IMR-90 (cell line): ENCODE results near the gene FBXW12. TPM values are rescaled to one million over a fixed set of nuclear protein-coding genes. Genes with fewer than 3 reads are reported as not detected.

Source experiments
- ATAC-seq: fragments of 200-7000 bp; cut with Tn5 transposase; 2 replicates; pipeline ENCODE4 v1.9.1; 2020; ENCODE audit warnings: low read depth, mild to moderate bottlenecking, moderate library complexity
- BruUV-seq: library from RNA; stranded (reverse); fragments of 400-500 nt; replicated peaks from 2 replicates; lab custom pipeline; 2021; lab: Mats Ljungman, UMichigan
- CTCF ChIA-PET: fragments of 300-600 bp; formaldehyde crosslinking; extraction: SDS; loops from one replicate; lab custom pipeline; 2021; ENCODE audit warnings: antibody characterized with exemption; lab: Yijun Ruan, JAX
- POLR2A ChIA-PET: fragments of 300-600 bp; sonication (Branson Sonifier 250); formaldehyde crosslinking; loops from one replicate; lab custom pipeline; 2022; ENCODE audit warnings: antibody characterized with exemption; ENCODE audit not compliant: unreplicated experiment; lab: Charles Lee
- DNase-seq: peaks from one replicate; pipeline ENCODE4 v3.0.0; 2013
- H2AFZ ChIP-seq: replicated peaks from 2 replicates; pipeline ENCODE3; 2013; ENCODE audit warnings: low read length, mild to moderate bottlenecking; ENCODE audit not compliant: poor library complexity
- H2AK5ac ChIP-seq: 2 replicates; pipeline ENCODE4 v1.6.1; 2013; ENCODE audit warnings: low read depth, low read length, inconsistent platforms
- H2AK9ac ChIP-seq: replicated peaks from 2 replicates; pipeline ENCODE3; 2013; ENCODE audit warnings: mild to moderate bottlenecking, low read depth, low read length, moderate library complexity; ENCODE audit not compliant: poor library complexity
- H2BK120ac ChIP-seq: 2 replicates; pipeline ENCODE4 v1.6.1; 2013; ENCODE audit warnings: low read depth, low read length, inconsistent platforms
- H2BK15ac ChIP-seq: 3 replicates; pipeline ENCODE4 v1.6.1; 2013; ENCODE audit warnings: low read depth, low read length, inconsistent platforms
- H2BK20ac ChIP-seq: 2 replicates; pipeline ENCODE4 v1.6.1; 2013; ENCODE audit warnings: low read depth, mild to moderate bottlenecking, inconsistent platforms, low read length, moderate library complexity
- H2BK5ac ChIP-seq: 2 replicates; pipeline ENCODE4 v1.6.1; 2013; ENCODE audit warnings: mild to moderate bottlenecking, low read depth, low read length, inconsistent platforms; ENCODE audit not compliant: poor library complexity, severe bottlenecking
- H3K14ac ChIP-seq: replicated peaks from 2 replicates; pipeline ENCODE4 v1.6.1; 2013; ENCODE audit warnings: low read depth, low read length, inconsistent platforms
- H3K18ac ChIP-seq: 2 replicates; pipeline ENCODE4 v1.6.1; 2013; ENCODE audit warnings: low read depth, low read length, control low read depth
- H3K23ac ChIP-seq: 2 replicates; pipeline ENCODE4 v1.6.1; 2013; ENCODE audit warnings: low read depth, low read length, inconsistent platforms
- H3K27ac ChIP-seq: 2 replicates; pipeline ENCODE4 v1.5.1; 2013; ENCODE audit warnings: mild to moderate bottlenecking, control low read depth, low read length; ENCODE audit not compliant: insufficient read depth
- H3K27me3 ChIP-seq: 2 replicates; pipeline ENCODE4 v1.6.1; 2013; ENCODE audit warnings: low read length; ENCODE audit not compliant: control insufficient read depth, insufficient read depth
- H3K36me3 ChIP-seq: 2 replicates; pipeline ENCODE4 v1.6.1; 2013; ENCODE audit warnings: low read length, mixed read lengths; ENCODE audit not compliant: control insufficient read depth, insufficient read depth
- H3K4ac ChIP-seq: 2 replicates; pipeline ENCODE4 v1.6.1; 2013; ENCODE audit warnings: low read depth, low read length, inconsistent platforms
- H3K4me1 ChIP-seq: 2 replicates; pipeline ENCODE4 v1.6.1; 2013; ENCODE audit warnings: low read length, mixed read lengths; ENCODE audit not compliant: control insufficient read depth, insufficient read depth
- H3K4me2 ChIP-seq: 2 replicates; pipeline ENCODE4 v1.6.1; 2013; ENCODE audit warnings: low read depth, mild to moderate bottlenecking, control low read depth, low read length, moderate library complexity
- H3K4me3 ChIP-seq: 2 replicates; pipeline ENCODE4 v1.5.1; 2013; ENCODE audit warnings: low read depth, mild to moderate bottlenecking, control low read depth, low read length, moderate library complexity; ENCODE audit not compliant: insufficient read depth
- H3K56ac ChIP-seq: 2 replicates; pipeline ENCODE4 v1.6.1; 2013; ENCODE audit warnings: low read length, inconsistent platforms; ENCODE audit not compliant: insufficient read depth; ENCODE audit errors: extremely low read depth
- H3K79me1 ChIP-seq, 2 experiments: 2 replicates each; pipeline ENCODE4 v1.6.1; 2013; ENCODE audit warnings: low read length in 2 of 2, inconsistent platforms in 1 of 2, low read depth in 1 of 2
- H3K9ac ChIP-seq: 2 replicates; pipeline ENCODE4 v1.6.1; 2013; ENCODE audit warnings: low read depth, low read length, control low read depth
- H3K9me1 ChIP-seq: 2 replicates; pipeline ENCODE4 v1.6.1; 2013; ENCODE audit warnings: low read length, inconsistent platforms; ENCODE audit not compliant: insufficient read depth
- H3K9me3 ChIP-seq: 2 replicates; pipeline ENCODE4 v1.6.1; 2013; ENCODE audit warnings: low read length; ENCODE audit not compliant: control insufficient read depth, insufficient read depth
- H4K20me1 ChIP-seq: 2 replicates; pipeline ENCODE4 v1.6.1; 2013; ENCODE audit warnings: low read length, inconsistent platforms; ENCODE audit not compliant: insufficient read depth
- H4K5ac ChIP-seq: 2 replicates; pipeline ENCODE4 v1.6.1; 2013; ENCODE audit warnings: mild to moderate bottlenecking, low read depth, low read length, control low read depth
- H4K8ac ChIP-seq, 2 experiments: 2 replicates each; pipeline ENCODE4 v1.6.1; 2013; ENCODE audit warnings: low read depth in 2 of 2, low read length in 2 of 2, control low read depth in 1 of 2, inconsistent platforms in 1 of 2
- H4K91ac ChIP-seq: 2 replicates; pipeline ENCODE4 v1.6.1; 2013; ENCODE audit warnings: low read depth, low read length, inconsistent platforms; ENCODE audit not compliant: insufficient read depth
- BHLHE40 ChIP-seq: fragments of 150-350 bp; IDR thresholded peaks from 2 replicates; pipeline ENCODE4 v1.6.1; 2016; ENCODE audit warnings: mild to moderate bottlenecking, low read depth, low read length
- CEBPB ChIP-seq: IDR thresholded peaks from 2 replicates; pipeline ENCODE4 v1.6.1; 2012; ENCODE audit warnings: low read depth, low read length, improper control_type of control experiment
- CHD1 ChIP-seq: IDR thresholded peaks from 2 replicates; pipeline ENCODE4 v1.6.1; 2012; ENCODE audit warnings: low read depth, low read length, improper control_type of control experiment
- FOS ChIP-seq: fragments of 150-350 bp; IDR thresholded peaks from 2 replicates; pipeline ENCODE4 v1.6.1; 2016; ENCODE audit warnings: low read depth, low read length
- MAFK ChIP-seq: IDR thresholded peaks from 2 replicates; pipeline ENCODE4 v1.6.1; 2012; ENCODE audit warnings: low read depth, low read length, improper control_type of control experiment
- MAZ ChIP-seq: IDR thresholded peaks from 2 replicates; pipeline ENCODE4 v1.6.1; 2012; ENCODE audit warnings: low read depth, mild to moderate bottlenecking, low read length, improper control_type of control experiment, moderate library complexity, borderline replicate concordance
- MXI1 ChIP-seq: IDR thresholded peaks from 2 replicates; pipeline ENCODE4 v1.6.1; 2012; ENCODE audit warnings: low read depth, mild to moderate bottlenecking, low read length, moderate library complexity, borderline replicate concordance
- NFE2L2 ChIP-seq: fragments of 150-350 bp; IDR thresholded peaks from 2 replicates; pipeline ENCODE4 v1.6.1; 2016; ENCODE audit warnings: low read depth, mild to moderate bottlenecking, low read length
- POLR2A ChIP-seq: IDR thresholded peaks from 2 replicates; pipeline ENCODE4 v1.6.1; 2012; ENCODE audit warnings: mild to moderate bottlenecking, low read depth, low read length
- RAD21 ChIP-seq: IDR thresholded peaks from 2 replicates; pipeline ENCODE4 v1.6.1; 2012; ENCODE audit warnings: low read length, improper control_type of control experiment
- RCOR1 ChIP-seq: IDR thresholded peaks from 2 replicates; pipeline ENCODE4 v1.6.1; 2012; ENCODE audit warnings: mild to moderate bottlenecking, low read length, improper control_type of control experiment; ENCODE audit not compliant: insufficient replicate concordance
- RFX5 ChIP-seq: IDR thresholded peaks from 2 replicates; pipeline ENCODE4 v1.8.0; 2012; ENCODE audit warnings: low read depth, mild to moderate bottlenecking, low read length, moderate library complexity
- SMC3 ChIP-seq: fragments of 150-350 bp; IDR thresholded peaks from 2 replicates; pipeline ENCODE4 v1.6.1; 2016; ENCODE audit warnings: low read depth, mild to moderate bottlenecking, antibody characterized with exemption, low read length, moderate library complexity
- WGBS, 2 experiments: methylation state at CpG; one replicate each; pipeline versions ENCODE4 v1.1.5 to v1.1.7; 2013; ENCODE audit warnings: missing lambda C conversion rate in 2 of 2; ENCODE audit not compliant: insufficient read length in 1 of 2; ENCODE audit errors: extremely low coverage in 2 of 2; 5-methylcytosine and 5-hydroxymethylcytosine counted together
- dilution Hi-C: fragments of 300-500 bp; cut with HindIII; formaldehyde crosslinking; loops from one replicate; pipeline ENCODE4 v1.14.3; 2018; ENCODE audit warnings: low sequenced_read_pairs; ENCODE audit not compliant: unreplicated experiment
- in situ Hi-C: fragments of 300-500 bp; cut with MboI; formaldehyde crosslinking; loops from 3 replicates; pipeline ENCODE4 v1.14.3; 2019; ENCODE audit warnings: low sequenced_read_pairs, inconsistent platforms, mixed read lengths
- intact Hi-C: fragments of 100-400 bp; cut with micrococcal nuclease; formaldehyde crosslinking; loops from 2 replicates; pipeline ENCODE4 v1.10.0; 2022
- polyA plus RNA-seq, 3 experiments: library from polyadenylated mRNA; depleted of rRNA; stranded (reverse); fragments of >200 nt; gene quantifications; 2 replicates each; pipeline ENCODE4 v1.2.3, GENCODE V29; 2012; ENCODE audit warnings: low replicate concordance in 1 of 3
- total RNA-seq: library from RNA; depleted of rRNA; stranded (reverse); fragments of >200 nt; gene quantifications from 2 replicates; pipeline ENCODE4 v1.2.3, GENCODE V29; 2012
- TF ChIP-seq, protein P1 (sequence below): fragments of 150-350 bp; IDR thresholded peaks from 2 replicates; pipeline ENCODE4 v1.6.1; 2017; ENCODE audit warnings: mild to moderate bottlenecking, antibody characterized with exemption, low read length, low read depth
- TF ChIP-seq, protein P2 (sequence below): fragments of 150-350 bp; IDR thresholded peaks from 2 replicates; pipeline ENCODE4 v1.6.1; 2016; ENCODE audit warnings: low read depth, mild to moderate bottlenecking, low read length, moderate library complexity, borderline replicate concordance
- TF ChIP-seq, protein P3 (sequence below): conservative IDR thresholded peaks from 2 replicates; pipeline ENCODE4 v1.5.1; 2012; ENCODE audit warnings: mild to moderate bottlenecking, low read depth, low read length, improper control_type of control experiment

The FBXW12 gene
- total and polyA plus RNA-seq, 2 of the 4 experiments (the other 2 are of a cell fraction), result not detected

DNA sequence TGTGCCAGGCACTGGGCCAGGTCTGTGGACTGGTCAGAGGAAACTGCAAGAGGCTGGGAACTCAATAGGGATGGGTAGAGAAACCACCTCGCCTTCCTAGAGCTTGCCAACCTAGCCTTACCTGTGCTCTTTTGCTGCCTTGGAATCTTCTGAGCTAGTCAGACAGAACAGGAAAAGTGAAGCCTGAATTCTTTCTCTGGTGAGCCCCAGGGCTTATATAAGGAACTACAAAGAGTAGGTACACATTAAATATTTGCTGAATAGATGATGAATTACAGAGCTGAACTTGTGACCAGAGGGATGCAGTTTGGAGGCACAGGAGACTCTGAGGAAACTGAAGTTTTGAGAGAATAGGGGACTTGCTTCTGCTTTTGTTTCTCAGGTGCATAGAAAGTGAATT, 15.6 kb upstream of the FBXW12 start:
- Histone ChIP-seq H3K4me3 (no peak overlapping the region), H4K5ac (no peak overlapping the region), H3K4me1 (no peaks in the 10 kb centered on the region), H2AK9ac (no peak overlapping the region), H2AK5ac (no peak overlapping the region), H2AFZ (no peak overlapping the region), H3K18ac (no peak overlapping the region), H3K27me3 (peaks cover 40% of the 10 kb centered on the region), H2BK20ac (no peak overlapping the region), H4K91ac (no peak overlapping the region), H3K4ac (no peak overlapping the region), H4K8ac (no peak overlapping the region), H3K56ac (no peak overlapping the region), H4K20me1 (no peaks in the 10 kb centered on the region), H3K4me2 (no peak overlapping the region), H3K9me3 (peaks cover 2% of the 10 kb centered on the region), H2BK15ac (no peak overlapping the region), H3K79me1 (no peaks in the 10 kb centered on the region), H3K9me1 (no peaks in the 10 kb centered on the region), H3K23ac (no peak overlapping the region), H3K27ac (no peak overlapping the region), H2BK120ac (no peak overlapping the region), H3K36me3 (no peaks in the 10 kb centered on the region), H3K9ac (no peak overlapping the region), H3K14ac (no peak overlapping the region), H2BK5ac (no peak overlapping the region)
- ChIA-PET POLR2A (no interaction called here), CTCF (no interaction called here)
- in situ Hi-C loops (no loop called here), intact Hi-C loops (no loop called here), dilution Hi-C loops (no loop called here)
- no TSS peak for BruUV-seq
- ATAC-seq, result no peak
- no peak for DNase-seq
- TF ChIP-seq CHD1 (no peak), RFX5 (no peak), SMC3 (no peak), RAD21 (no peak), MAZ (no peak), MAFK (no peak), MXI1 (no peak), POLR2A (no peak), CEBPB (no peak), NFE2L2 (no peak), FOS (no peak), BHLHE40 (no peak), RCOR1 (no peak)
- TF ChIP-seq, protein P1, sequence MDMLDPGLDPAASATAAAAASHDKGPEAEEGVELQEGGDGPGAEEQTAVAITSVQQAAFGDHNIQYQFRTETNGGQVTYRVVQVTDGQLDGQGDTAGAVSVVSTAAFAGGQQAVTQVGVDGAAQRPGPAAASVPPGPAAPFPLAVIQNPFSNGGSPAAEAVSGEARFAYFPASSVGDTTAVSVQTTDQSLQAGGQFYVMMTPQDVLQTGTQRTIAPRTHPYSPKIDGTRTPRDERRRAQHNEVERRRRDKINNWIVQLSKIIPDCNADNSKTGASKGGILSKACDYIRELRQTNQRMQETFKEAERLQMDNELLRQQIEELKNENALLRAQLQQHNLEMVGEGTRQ, result no peak
- TF ChIP-seq, protein P2, sequence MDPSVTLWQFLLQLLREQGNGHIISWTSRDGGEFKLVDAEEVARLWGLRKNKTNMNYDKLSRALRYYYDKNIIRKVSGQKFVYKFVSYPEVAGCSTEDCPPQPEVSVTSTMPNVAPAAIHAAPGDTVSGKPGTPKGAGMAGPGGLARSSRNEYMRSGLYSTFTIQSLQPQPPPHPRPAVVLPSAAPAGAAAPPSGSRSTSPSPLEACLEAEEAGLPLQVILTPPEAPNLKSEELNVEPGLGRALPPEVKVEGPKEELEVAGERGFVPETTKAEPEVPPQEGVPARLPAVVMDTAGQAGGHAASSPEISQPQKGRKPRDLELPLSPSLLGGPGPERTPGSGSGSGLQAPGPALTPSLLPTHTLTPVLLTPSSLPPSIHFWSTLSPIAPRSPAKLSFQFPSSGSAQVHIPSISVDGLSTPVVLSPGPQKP, result no peak
- TF ChIP-seq, protein P3, sequence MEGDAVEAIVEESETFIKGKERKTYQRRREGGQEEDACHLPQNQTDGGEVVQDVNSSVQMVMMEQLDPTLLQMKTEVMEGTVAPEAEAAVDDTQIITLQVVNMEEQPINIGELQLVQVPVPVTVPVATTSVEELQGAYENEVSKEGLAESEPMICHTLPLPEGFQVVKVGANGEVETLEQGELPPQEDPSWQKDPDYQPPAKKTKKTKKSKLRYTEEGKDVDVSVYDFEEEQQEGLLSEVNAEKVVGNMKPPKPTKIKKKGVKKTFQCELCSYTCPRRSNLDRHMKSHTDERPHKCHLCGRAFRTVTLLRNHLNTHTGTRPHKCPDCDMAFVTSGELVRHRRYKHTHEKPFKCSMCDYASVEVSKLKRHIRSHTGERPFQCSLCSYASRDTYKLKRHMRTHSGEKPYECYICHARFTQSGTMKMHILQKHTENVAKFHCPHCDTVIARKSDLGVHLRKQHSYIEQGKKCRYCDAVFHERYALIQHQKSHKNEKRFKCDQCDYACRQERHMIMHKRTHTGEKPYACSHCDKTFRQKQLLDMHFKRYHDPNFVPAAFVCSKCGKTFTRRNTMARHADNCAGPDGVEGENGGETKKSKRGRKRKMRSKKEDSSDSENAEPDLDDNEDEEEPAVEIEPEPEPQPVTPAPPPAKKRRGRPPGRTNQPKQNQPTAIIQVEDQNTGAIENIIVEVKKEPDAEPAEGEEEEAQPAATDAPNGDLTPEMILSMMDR, result no peak
- no CpG with 5 or more reads among the region's 1 CpG for whole genome bisulfite sequencing, 2 experiments
